GM23248 (cell line): ENCODE measurements around the gene SLC12A3. TPM values are rescaled to one million over a fixed set of nuclear protein-coding genes. Genes with fewer than 3 reads are reported as not detected.

Experiments
- DNase-seq: peaks from one replicate; pipeline ENCODE4 v3.0.0-alpha.2; 2015
- H2AFZ ChIP-seq: fragments of 200-600 bp; sonication (generic); 2 replicates; pipeline ENCODE4 v1.6.1; 2016; ENCODE audit warnings: antibody characterized with exemption
- H3F3A ChIP-seq: fragments of 200-600 bp; sonication (generic); 2 replicates; pipeline ENCODE4 v1.6.1; 2016; ENCODE audit warnings: mild to moderate bottlenecking, antibody characterized with exemption, mixed run types; ENCODE audit not compliant: insufficient read depth
- H3K27ac ChIP-seq: fragments of 200-600 bp; sonication (generic); 2 replicates; pipeline ENCODE4 v1.5.1; 2016; ENCODE audit warnings: mild to moderate bottlenecking
- H3K27me3 ChIP-seq: fragments of 200-600 bp; sonication (generic); replicated peaks from 2 replicates; pipeline ENCODE4 v1.6.1; 2016; ENCODE audit warnings: mild to moderate bottlenecking; ENCODE audit not compliant: insufficient read depth
- H3K36me3 ChIP-seq: fragments of 200-600 bp; sonication (generic); 2 replicates; pipeline ENCODE4 v1.6.1; 2016; ENCODE audit warnings: low read depth, mild to moderate bottlenecking
- H3K4me1 ChIP-seq: fragments of 200-600 bp; sonication (generic); 2 replicates; pipeline ENCODE4 v1.6.1; 2016; ENCODE audit warnings: mild to moderate bottlenecking; ENCODE audit not compliant: insufficient read depth
- H3K4me2 ChIP-seq: fragments of 200-600 bp; sonication (generic); one replicate; pipeline ENCODE4 v1.6.1; 2016; ENCODE audit warnings: mild to moderate bottlenecking; ENCODE audit not compliant: unreplicated experiment
- H3K4me3 ChIP-seq: fragments of 200-600 bp; sonication (generic); 2 replicates; pipeline ENCODE4 v1.5.1; 2016; ENCODE audit warnings: mild to moderate bottlenecking
- H3K79me2 ChIP-seq: fragments of 200-600 bp; sonication (generic); 2 replicates; pipeline ENCODE4 v1.6.1; 2016; ENCODE audit warnings: mild to moderate bottlenecking; ENCODE audit not compliant: insufficient read depth
- H3K9ac ChIP-seq: fragments of 200-600 bp; sonication (generic); 2 replicates; pipeline ENCODE4 v1.6.1; 2016; ENCODE audit warnings: mild to moderate bottlenecking
- H3K9me2 ChIP-seq: fragments of 200-600 bp; sonication (generic); 2 replicates; pipeline ENCODE4 v1.6.1; 2016; ENCODE audit warnings: mixed run types, mild to moderate bottlenecking, moderate library complexity; ENCODE audit not compliant: insufficient read depth
- H3K9me3 ChIP-seq: fragments of 200-600 bp; sonication (generic); one replicate; pipeline ENCODE4 v1.6.1; 2017; ENCODE audit warnings: low read depth
- H4K20me1 ChIP-seq: fragments of 200-600 bp; sonication (generic); 2 replicates; pipeline ENCODE4 v1.6.0; 2016; ENCODE audit not compliant: insufficient read depth
- EZH2 ChIP-seq: fragments of 200-600 bp; sonication (generic); IDR thresholded peaks from 2 replicates; pipeline ENCODE4 v1.6.1; 2018; ENCODE audit warnings: antibody characterized with exemption, mild to moderate bottlenecking; ENCODE audit not compliant: insufficient read depth, poor library complexity, severe bottlenecking
- EZH2phosphoT487 ChIP-seq: fragments of 200-600 bp; sonication (generic); IDR thresholded peaks from 2 replicates; pipeline ENCODE4 v1.6.1; 2018; ENCODE audit warnings: antibody characterized with exemption, moderate library complexity, mild to moderate bottlenecking, low read depth; ENCODE audit not compliant: insufficient read depth
- WGBS, 2 experiments: methylation state at CpG; one replicate each; pipeline ENCODE4 v1.1.6; 2015 to 2017; ENCODE audit warnings: low lambda C conversion rate in 2 of 2, low coverage in 1 of 2; ENCODE audit errors: missing lambda C conversion rate in 2 of 2; 5-methylcytosine and 5-hydroxymethylcytosine counted together
- in situ Hi-C: fragments of 300-500 bp; cut with MboI; formaldehyde crosslinking; loops from 2 replicates; pipeline ENCODE4 v1.15.0; 2020
- polyA plus RNA-seq: library from polyadenylated mRNA; unstranded; fragments of >200 nt; fragmentation: Nextera tagmentation; extraction: Ambion mirVana; gene quantifications from 2 replicates; pipeline ENCODE4 v1.2.1, GENCODE V29; 2016
- total RNA-seq: library from RNA; depleted of rRNA; stranded (reverse); fragments of >200 nt; shearing (Covaris generic); gene quantifications from 2 replicates; pipeline ENCODE4 v1.2.3, GENCODE V29; 2014

Gene SLC12A3
- total and polyA plus RNA-seq, 2 experiments from 2014 or later: not detected

DNA sequence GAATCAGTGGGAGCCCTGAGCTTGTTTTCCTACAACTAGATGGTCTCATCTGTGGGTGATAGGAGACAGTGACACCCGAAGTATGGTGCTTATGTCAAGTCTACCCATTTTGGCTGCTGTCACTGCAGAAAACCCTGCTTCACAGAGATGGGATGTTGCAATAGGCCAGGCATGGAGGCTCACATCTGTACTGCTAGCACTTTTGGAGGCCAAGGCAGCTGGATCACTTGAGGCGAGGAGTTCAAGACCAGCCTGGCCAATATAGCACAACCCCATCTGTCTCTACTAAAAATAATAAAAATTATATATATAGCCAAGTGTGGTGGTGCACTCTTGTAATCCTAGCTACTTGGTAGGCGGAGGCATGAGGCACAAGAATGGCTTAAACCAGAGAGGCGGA is 64.6 kb downstream of the SLC12A3 start:
- H3K4me3 ChIP-seq: no peak overlapping the region
- H3K9me2 ChIP-seq: no peaks in the 10 kb centered on the region
- no peak overlapping the region for H2AFZ ChIP-seq
- peaks cover 7% of the 10 kb centered on the region for H3K36me3 ChIP-seq
- H3K79me2 ChIP-seq: peaks cover 27% of the 10 kb centered on the region
- peaks cover 15% of the 10 kb centered on the region for H3F3A ChIP-seq
- DNase-seq: no peak
- WGBS, 2 experiments: 96 to 99% methylated on average over 4 of the region's 4 CpGs
- peaks cover 6% of the 10 kb centered on the region for H3K4me1 ChIP-seq
- H4K20me1 ChIP-seq: peaks cover 12% of the 10 kb centered on the region; the same call in 1 of the 2 replicates
- in situ Hi-C loops: no loop called here
- no peak overlapping the region for H3K4me2 ChIP-seq
- no peaks in the 10 kb centered on the region for H3K9me3 ChIP-seq
- no peak overlapping the region for H3K27ac ChIP-seq
- TF ChIP-seq EZH2: no peak
- no peak for TF ChIP-seq EZH2phosphoT487
- H3K9ac ChIP-seq: no peak overlapping the region
- H3K27me3 ChIP-seq: no peaks in the 10 kb centered on the region

- Histone ChIP-seq H3K4me3 (no peak overlapping the region), H3K9me3 (no peaks in the 10 kb centered on the region), H3K27me3 (no peaks in the 10 kb centered on the region), H3K4me2 (no peak overlapping the region), H3K4me1 (peaks cover 15% of the 10 kb centered on the region), H3K9ac (peak overlapping the region; percentile 100; the same call in 1 of the 2 replicates), H3K9me2 (no peaks in the 10 kb centered on the region), H4K20me1 (peaks cover 21% of the 10 kb centered on the region), H3K27ac (no peak overlapping the region), H3K36me3 (peaks cover 16% of the 10 kb centered on the region), H2AFZ (peak overlapping the region; percentile 79), H3K79me2 (peaks cover 37% of the 10 kb centered on the region), H3F3A (peaks cover 25% of the 10 kb centered on the region)
- in situ Hi-C loops: no loop called here
- TF ChIP-seq EZH2phosphoT487: no peak
- TF ChIP-seq EZH2: no peak
- DNase-seq: no peak
- WGBS, 2 experiments: 88% methylated on average over 15 of the region's 15 CpGs
These were observed 65.7 kb downstream of the SLC12A3 start for GRCh38 chr16:56930486-56931270.

- peak overlapping the region; percentile 79 for H2AFZ ChIP-seq
- WGBS, 2 experiments: 15 to 17% methylated on average over 25 of the region's 25 CpGs
These were observed 66.4 kb downstream of the SLC12A3 start for GRCh38 chr16:56931271-56931891.

DNA sequence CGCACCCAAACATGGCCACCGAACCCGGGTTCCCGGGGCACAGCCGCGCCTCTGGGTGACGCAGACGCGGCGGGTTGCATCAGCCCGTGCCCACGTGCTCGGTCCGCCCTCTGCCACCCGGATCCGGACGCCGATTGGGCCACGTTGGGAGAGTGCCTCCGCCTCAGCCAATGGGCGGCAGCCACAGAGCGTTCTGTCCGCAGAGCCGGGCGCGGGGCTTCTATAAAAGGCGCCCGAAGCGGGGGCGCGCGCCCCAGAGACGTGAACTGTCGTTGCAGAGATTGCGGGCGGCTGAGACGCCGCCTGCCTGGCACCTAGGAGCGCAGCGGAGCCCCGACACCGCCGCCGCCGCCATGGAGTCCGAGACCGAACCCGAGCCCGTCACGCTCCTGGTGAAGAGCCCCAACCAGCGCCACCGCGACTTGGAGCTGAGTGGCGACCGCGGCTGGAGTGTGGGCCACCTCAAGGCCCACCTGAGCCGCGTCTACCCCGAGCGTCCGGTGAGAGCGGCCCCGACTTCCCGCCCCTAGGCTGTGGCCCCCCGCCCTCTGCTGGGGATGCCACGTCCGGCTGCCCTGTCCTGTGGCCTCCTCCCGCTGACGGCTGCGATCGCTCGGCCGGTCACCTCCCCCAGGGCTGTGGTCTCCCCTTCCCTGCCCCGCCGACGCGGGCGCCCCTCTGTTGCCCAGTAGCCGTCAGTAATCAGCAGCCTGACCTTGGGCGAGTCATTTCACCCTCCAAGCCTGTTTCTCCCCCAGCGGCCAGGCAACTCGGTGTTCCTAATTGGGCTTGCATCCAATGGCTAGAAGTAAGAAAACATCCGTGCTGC is 67.1 kb downstream of the SLC12A3 start, which contains the start of gene HERPUD1:
HERPUD1 (plus strand) TSS at position 251 of the 829 bp plus-strand sequence; CDS start at position 354, 103 bp downstream.
- H2AFZ ChIP-seq: peak within 1 kb of the TSS; percentile 79
- no peaks in the 10 kb centered on the region for H3K9me2 ChIP-seq
- TF ChIP-seq EZH2phosphoT487: no peak
- TF ChIP-seq EZH2: no peak
- H3K4me2 ChIP-seq: peak within 1 kb of the TSS; percentile 96
- H3K27me3 ChIP-seq: no peaks in the 10 kb centered on the region
- peak within 1 kb of the TSS; percentile 98 for H3K4me3 ChIP-seq
- peaks cover 29% of the 10 kb centered on the region for H3K4me1 ChIP-seq
- peak within 1 kb of the TSS; percentile 100 for H3K9ac ChIP-seq
- H3K9me3 ChIP-seq: no peaks in the 10 kb centered on the region
- H3K27ac ChIP-seq: peak within 1 kb of the TSS; percentile 95
- WGBS, 2 experiments: 1% methylated on average over 62 to 73 of the region's 83 CpGs
- peaks cover 31% of the 10 kb centered on the region for H4K20me1 ChIP-seq
- H3F3A ChIP-seq: peaks cover 39% of the 10 kb centered on the region
- peaks cover 30% of the 10 kb centered on the region for H3K36me3 ChIP-seq
- peaks cover 51% of the 10 kb centered on the region for H3K79me2 ChIP-seq
- peak; percentile 99 for DNase-seq
- in situ Hi-C loops: no loop called here

More at GRCh38 chr16:56931271-56931891, 66.4 kb downstream of the SLC12A3 start:
- H3K79me2 ChIP-seq: peaks cover 44% of the 10 kb centered on the region
- TF ChIP-seq EZH2: no peak
- TF ChIP-seq EZH2phosphoT487: no peak
- peak overlapping the region; percentile 63 for H3K4me3 ChIP-seq
- no peaks in the 10 kb centered on the region for H3K9me2 ChIP-seq
- H3K4me1 ChIP-seq: peaks cover 22% of the 10 kb centered on the region
- in situ Hi-C loops: no loop called here
- peaks cover 23% of the 10 kb centered on the region for H3K36me3 ChIP-seq
- H3K9ac ChIP-seq: peak overlapping the region; percentile 100
- peak overlapping the region; percentile 48 for H3K4me2 ChIP-seq
- H3K9me3 ChIP-seq: no peaks in the 10 kb centered on the region
- H3K27me3 ChIP-seq: no peaks in the 10 kb centered on the region
- peaks cover 24% of the 10 kb centered on the region for H4K20me1 ChIP-seq
- peak; percentile 44 for DNase-seq
- peak overlapping the region; percentile 95 for H3K27ac ChIP-seq
- peaks cover 32% of the 10 kb centered on the region for H3F3A ChIP-seq
